ENCODE data around the gene BBLN.
A peak's percentile ranks its signal among the peaks of the same experiment; 100 is the strongest.

Gene BBLN

GRCh38 chr9:128145951-128146351 is 14.1 kb upstream of the BBLN start:
- no peaks in the 10 kb centered on the region for H3K27me3 ChIP-seq (ENCODE audit: control insufficient read depth in 1 of 2, insufficient read depth in 2 of 2, low read length in 2 of 2)
- no peak overlapping the region for H3K27ac ChIP-seq (ENCODE audit: low read depth, low read length)
- no peak overlapping the region for H3K9ac ChIP-seq (ENCODE audit: low read depth in 1 of 2, low read length in 2 of 2)
- no peaks in the 10 kb centered on the region for H3K36me3 ChIP-seq (ENCODE audit: control insufficient read depth in 1 of 2, insufficient read depth in 2 of 2, low read length in 2 of 2)
- peaks cover 29 to 33% of the 10 kb centered on the region in 2 donors for H3K4me1 ChIP-seq (ENCODE audit: control insufficient read depth in 1 of 2, insufficient read depth in 2 of 2, low read length in 2 of 2)
- H3K4me3 ChIP-seq (ENCODE audit: low read depth in 1 of 2, low read length in 2 of 2): no peak overlapping the region
- H3K9me3 ChIP-seq (ENCODE audit: control insufficient read depth in 1 of 2, low read length in 2 of 2): no peaks in the 10 kb centered on the region

- no peaks in the 10 kb centered on the region for H3K27me3 ChIP-seq (ENCODE audit: control insufficient read depth in 1 of 2, insufficient read depth in 2 of 2, low read length in 2 of 2)
- H3K4me3 ChIP-seq (ENCODE audit: low read depth in 1 of 2, low read length in 2 of 2): no peak overlapping the region
- H3K9me3 ChIP-seq (ENCODE audit: control insufficient read depth in 1 of 2, low read length in 2 of 2): no peaks in the 10 kb centered on the region
- peaks cover 29 to 33% of the 10 kb centered on the region in 2 donors for H3K4me1 ChIP-seq (ENCODE audit: control insufficient read depth in 1 of 2, insufficient read depth in 2 of 2, low read length in 2 of 2)
- no peak overlapping the region for H3K9ac ChIP-seq (ENCODE audit: low read depth in 1 of 2, low read length in 2 of 2)
- no peaks in the 10 kb centered on the region for H3K36me3 ChIP-seq (ENCODE audit: control insufficient read depth in 1 of 2, insufficient read depth in 2 of 2, low read length in 2 of 2)
- H3K27ac ChIP-seq (ENCODE audit: low read depth, low read length): no peak overlapping the region
These were observed 13.4 kb upstream of the BBLN start for GRCh38 chr9:128146591-128147120.

GRCh38 chr9:128148509-128149000 is 11.5 kb upstream of the BBLN start:
- peak overlapping the region; percentile 15 for H3K27ac ChIP-seq (ENCODE audit: low read depth, low read length)
- H3K27me3 ChIP-seq (ENCODE audit: control insufficient read depth in 1 of 2, insufficient read depth in 2 of 2, low read length in 2 of 2): no peaks in the 10 kb centered on the region
- H3K36me3 ChIP-seq (ENCODE audit: control insufficient read depth in 1 of 2, insufficient read depth in 2 of 2, low read length in 2 of 2): no peaks in the 10 kb centered on the region
- no peaks in the 10 kb centered on the region for H3K9me3 ChIP-seq (ENCODE audit: control insufficient read depth in 1 of 2, low read length in 2 of 2)
- H3K4me3 ChIP-seq (ENCODE audit: low read depth in 1 of 2, low read length in 2 of 2): no peak overlapping the region
- peaks cover 29 to 33% of the 10 kb centered on the region in 2 donors for H3K4me1 ChIP-seq (ENCODE audit: control insufficient read depth in 1 of 2, insufficient read depth in 2 of 2, low read length in 2 of 2)
- peak overlapping the region; percentile 10 to 51 for H3K9ac ChIP-seq (ENCODE audit: low read depth in 1 of 2, low read length in 2 of 2)

- peak within 1 kb of the TSS; percentile 5 to 36 for H3K4me3 ChIP-seq (ENCODE audit: low read depth in 1 of 2, low read length in 2 of 2)
- peaks cover 27 to 29% of the 10 kb centered on the region in 2 donors for H3K4me1 ChIP-seq (ENCODE audit: control insufficient read depth in 1 of 2, insufficient read depth in 2 of 2, low read length in 2 of 2)
- H3K27me3 ChIP-seq (ENCODE audit: control insufficient read depth in 1 of 2, insufficient read depth in 2 of 2, low read length in 2 of 2): no peaks in the 10 kb centered on the region
- H3K27ac ChIP-seq (ENCODE audit: low read depth, low read length): peak within 1 kb of the TSS; percentile 15
- H3K9ac ChIP-seq (ENCODE audit: low read depth in 1 of 2, low read length in 2 of 2): peak within 1 kb of the TSS; percentile 10 to 51
- H3K36me3 ChIP-seq (ENCODE audit: control insufficient read depth in 1 of 2, insufficient read depth in 2 of 2, low read length in 2 of 2): no peaks in the 10 kb centered on the region
- H3K9me3 ChIP-seq (ENCODE audit: control insufficient read depth in 1 of 2, low read length in 2 of 2): no peaks in the 10 kb centered on the region
These were observed 10.9 kb upstream of the BBLN start, which contains the start of gene LCN2 for GRCh38 chr9:128149001-128149701. TSS of gene LCN2 (plus strand) at chr9:128149453. CDS start at chr9:128149526, 73 bp downstream.

DNA sequence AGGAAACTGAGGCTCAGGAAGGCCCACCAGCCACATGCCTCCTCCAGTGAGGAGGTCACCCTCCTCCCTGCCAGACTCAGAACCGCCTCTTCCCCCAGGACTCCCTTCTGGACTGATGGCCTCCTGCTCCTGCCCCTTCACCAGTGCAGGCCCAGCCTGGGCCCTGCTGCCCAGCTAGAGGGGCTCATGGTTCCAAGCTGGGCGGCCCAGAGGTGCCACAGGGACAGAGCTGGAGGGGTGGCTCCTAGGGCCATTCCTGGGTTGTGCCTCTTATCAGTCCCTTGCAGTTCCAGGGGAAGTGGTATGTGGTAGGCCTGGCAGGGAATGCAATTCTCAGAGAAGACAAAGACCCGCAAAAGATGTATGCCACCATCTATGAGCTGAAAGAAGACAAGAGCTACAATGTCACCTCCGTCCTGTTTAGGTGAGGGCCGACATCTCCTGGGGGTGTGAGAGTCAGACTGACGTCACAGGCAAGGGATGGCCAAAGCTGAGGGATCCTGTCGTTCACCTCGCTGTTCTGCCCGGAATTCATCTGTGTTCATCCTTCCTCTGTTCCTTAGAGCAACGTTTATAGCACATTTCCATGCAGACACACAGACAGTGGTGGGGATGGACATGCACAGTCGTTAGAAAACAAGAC is 10.0 kb upstream of the BBLN start:
- Histone ChIP-seq H3K9ac (ENCODE audit: low read depth in 1 of 2, low read length in 2 of 2) (peak overlapping the region in 1 of 2 donors; percentile 10), H3K4me3 (ENCODE audit: low read depth in 1 of 2, low read length in 2 of 2) (peak overlapping the region; percentile 5 to 36), H3K4me1 (ENCODE audit: control insufficient read depth in 1 of 2, insufficient read depth in 2 of 2, low read length in 2 of 2) (peaks cover 26 to 29% of the 10 kb centered on the region in 2 donors), H3K9me3 (ENCODE audit: control insufficient read depth in 1 of 2, low read length in 2 of 2) (no peaks in the 10 kb centered on the region), H3K36me3 (ENCODE audit: control insufficient read depth in 1 of 2, insufficient read depth in 2 of 2, low read length in 2 of 2) (no peaks in the 10 kb centered on the region), H3K27ac (ENCODE audit: low read depth, low read length) (no peak overlapping the region), H3K27me3 (ENCODE audit: control insufficient read depth in 1 of 2, insufficient read depth in 2 of 2, low read length in 2 of 2) (no peaks in the 10 kb centered on the region)

GRCh38 chr9:128150594-128151308 is 9.3 kb upstream of the BBLN start:
- Histone ChIP-seq H3K36me3 (ENCODE audit: control insufficient read depth in 1 of 2, insufficient read depth in 2 of 2, low read length in 2 of 2) (no peaks in the 10 kb centered on the region), H3K9me3 (ENCODE audit: control insufficient read depth in 1 of 2, low read length in 2 of 2) (no peaks in the 10 kb centered on the region), H3K9ac (ENCODE audit: low read depth in 1 of 2, low read length in 2 of 2) (no peak overlapping the region), H3K27me3 (ENCODE audit: control insufficient read depth in 1 of 2, insufficient read depth in 2 of 2, low read length in 2 of 2) (no peaks in the 10 kb centered on the region), H3K4me1 (ENCODE audit: control insufficient read depth in 1 of 2, insufficient read depth in 2 of 2, low read length in 2 of 2) (peaks cover 26 to 29% of the 10 kb centered on the region in 2 donors), H3K4me3 (ENCODE audit: low read depth in 1 of 2, low read length in 2 of 2) (peak overlapping the region; percentile 5 to 36), H3K27ac (ENCODE audit: low read depth, low read length) (no peak overlapping the region)

DNA sequence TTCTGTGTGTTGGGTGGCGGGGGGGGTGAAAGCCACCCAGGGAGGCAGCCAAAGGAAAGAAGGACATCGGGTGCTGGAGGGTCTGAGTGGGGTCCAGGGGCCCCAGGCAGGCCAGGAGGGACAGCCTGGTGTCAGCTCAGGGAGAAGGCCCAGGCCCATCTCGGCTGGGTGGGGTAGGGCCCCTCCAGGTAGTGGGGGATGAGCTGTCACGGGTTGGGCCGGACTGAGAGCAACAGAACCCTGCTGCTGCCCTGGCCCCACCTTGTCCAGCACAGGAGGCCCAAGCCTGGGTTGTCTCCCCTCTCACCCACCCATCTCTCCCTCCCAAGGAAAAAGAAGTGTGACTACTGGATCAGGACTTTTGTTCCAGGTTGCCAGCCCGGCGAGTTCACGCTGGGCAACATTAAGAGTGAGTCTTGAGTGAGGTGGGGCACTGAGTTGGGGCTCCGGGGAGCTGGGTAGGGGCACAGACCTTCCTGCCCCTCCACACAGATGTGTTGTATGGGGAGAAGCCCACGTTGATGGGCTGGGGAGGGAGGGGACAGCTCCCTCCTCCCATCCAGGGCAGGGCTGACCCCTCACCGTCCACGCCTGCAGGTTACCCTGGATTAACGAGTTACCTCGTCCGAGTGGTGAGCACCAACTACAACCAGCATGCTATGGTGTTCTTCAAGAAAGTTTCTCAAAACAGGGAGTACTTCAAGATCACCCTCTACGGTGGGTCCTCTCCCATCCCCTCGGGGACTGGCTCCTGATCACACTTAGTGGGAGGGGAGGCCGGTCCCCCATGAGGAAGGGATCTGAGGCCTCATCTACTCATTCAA is 8.5 kb upstream of the BBLN start:
- H3K9me3 ChIP-seq (ENCODE audit: control insufficient read depth in 1 of 2, low read length in 2 of 2): no peaks in the 10 kb centered on the region
- H3K4me1 ChIP-seq (ENCODE audit: control insufficient read depth in 1 of 2, insufficient read depth in 2 of 2, low read length in 2 of 2): peaks cover 26 to 29% of the 10 kb centered on the region in 2 donors
- no peak overlapping the region for H3K27ac ChIP-seq (ENCODE audit: low read depth, low read length)
- no peak overlapping the region for H3K4me3 ChIP-seq (ENCODE audit: low read depth in 1 of 2, low read length in 2 of 2)
- no peak overlapping the region for H3K9ac ChIP-seq (ENCODE audit: low read depth in 1 of 2, low read length in 2 of 2)
- no peaks in the 10 kb centered on the region for H3K27me3 ChIP-seq (ENCODE audit: control insufficient read depth in 1 of 2, insufficient read depth in 2 of 2, low read length in 2 of 2)
- no peaks in the 10 kb centered on the region for H3K36me3 ChIP-seq (ENCODE audit: control insufficient read depth in 1 of 2, insufficient read depth in 2 of 2, low read length in 2 of 2)

GRCh38 chr9:128152133-128153059 is 7.7 kb upstream of the BBLN start:
- Histone ChIP-seq H3K9ac (ENCODE audit: low read depth in 1 of 2, low read length in 2 of 2) (no peak overlapping the region), H3K4me1 (ENCODE audit: control insufficient read depth in 1 of 2, insufficient read depth in 2 of 2, low read length in 2 of 2) (peaks cover 26 to 29% of the 10 kb centered on the region in 2 donors), H3K27me3 (ENCODE audit: control insufficient read depth in 1 of 2, insufficient read depth in 2 of 2, low read length in 2 of 2) (no peaks in the 10 kb centered on the region), H3K4me3 (ENCODE audit: low read depth in 1 of 2, low read length in 2 of 2) (no peak overlapping the region), H3K9me3 (ENCODE audit: control insufficient read depth in 1 of 2, low read length in 2 of 2) (no peaks in the 10 kb centered on the region), H3K36me3 (ENCODE audit: control insufficient read depth in 1 of 2, insufficient read depth in 2 of 2, low read length in 2 of 2) (no peaks in the 10 kb centered on the region), H3K27ac (ENCODE audit: low read depth, low read length) (no peak overlapping the region)
